ENCODE data around the gene FPR2.
"Not testable (repeated sequence)": the region's sequence is repeated elsewhere in the genome, so short reads cannot be mapped to it uniquely, and the experiment has no call there.

The FPR2 gene

GRCh38 chr19:51784109-51784785 is 23.3 kb downstream of the FPR2 start:
- DNase-seq (ENCODE audit: low spot score) = no peak

- DNase-seq (ENCODE audit: low spot score) = no peak
Observed at GRCh38 chr19:51784922-51785690, 24.1 kb downstream of the FPR2 start.

GRCh38 chr19:51786646-51787494 is 25.9 kb downstream of the FPR2 start:
- no peak for DNase-seq (ENCODE audit: low spot score)

DNA sequence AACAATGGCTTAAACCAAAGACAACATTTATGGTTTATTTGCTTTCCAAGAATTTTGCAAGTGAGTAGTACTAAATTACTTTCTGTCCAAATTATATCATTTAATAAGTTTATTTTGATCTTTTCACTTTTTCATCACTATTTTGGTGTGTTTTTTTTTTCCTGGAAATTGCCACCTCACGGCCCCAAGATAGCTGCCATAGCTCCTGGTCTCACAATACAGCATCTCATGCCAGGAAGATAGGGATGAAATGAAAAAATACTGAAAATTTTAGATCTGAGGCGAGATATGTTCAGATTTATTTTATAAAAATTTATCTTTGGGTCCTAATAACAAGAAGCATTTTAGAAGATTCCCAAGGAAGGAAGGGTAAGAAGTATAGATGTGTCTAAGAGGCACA is 27.0 kb downstream of the FPR2 start:
- no peak for DNase-seq (ENCODE audit: low spot score)

DNA sequence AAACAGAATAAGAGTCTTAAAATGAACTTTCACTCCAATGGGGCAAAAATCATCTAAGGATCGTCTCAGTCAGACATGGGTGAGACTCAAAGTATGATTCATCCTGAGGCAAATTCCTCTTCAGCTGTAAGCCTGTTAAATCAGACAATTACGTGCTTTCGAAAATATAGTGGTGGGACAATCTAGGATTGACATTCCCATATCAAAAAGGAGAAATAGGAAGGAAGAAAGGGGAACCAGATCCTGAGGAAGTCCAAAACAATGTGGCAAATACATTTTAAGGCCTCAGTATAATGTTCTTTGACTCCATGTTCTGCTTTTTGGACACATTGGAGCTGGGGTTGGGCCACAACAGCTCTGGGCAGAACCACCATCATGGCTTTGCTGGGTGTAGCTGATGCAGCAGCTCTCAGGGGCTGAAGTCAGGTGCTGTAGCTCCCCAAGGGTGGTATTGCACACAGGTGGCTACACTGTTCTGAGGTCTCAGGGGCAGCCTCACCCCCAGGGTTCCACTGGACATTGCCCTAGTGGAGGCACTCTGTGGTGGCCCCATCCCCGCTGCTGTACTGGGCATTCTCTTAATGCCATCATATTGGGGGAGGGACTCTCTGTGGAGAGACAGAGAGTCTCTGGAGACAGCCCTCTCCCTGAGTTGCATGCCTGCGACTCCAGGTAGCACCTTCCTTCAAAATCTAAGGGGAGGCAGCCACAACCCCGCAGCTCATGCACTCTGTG is 28.2 kb downstream of the FPR2 start:
- DNase-seq (ENCODE audit: low spot score) = no peak

DNA sequence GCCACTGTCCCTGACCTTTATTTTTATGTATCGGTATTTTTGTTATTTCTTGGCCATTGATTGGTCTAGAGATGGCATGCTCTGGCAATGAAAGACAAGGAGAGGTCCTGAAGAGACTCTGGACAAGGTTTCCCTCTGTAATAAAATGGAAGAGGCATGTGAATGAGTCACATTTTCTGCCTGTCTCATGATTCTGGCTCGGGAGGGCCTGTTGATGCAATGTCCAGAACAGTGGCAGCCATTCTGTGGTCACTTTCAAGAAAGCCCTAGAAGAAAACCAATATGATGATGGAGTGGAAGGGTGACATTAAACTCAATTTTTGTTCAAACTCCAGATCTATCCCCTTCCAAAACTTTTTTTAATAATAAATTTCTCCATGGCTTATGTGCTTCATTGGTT is 32.0 kb downstream of the FPR2 start:
- DNase-seq (ENCODE audit: low spot score) = no peak

DNA sequence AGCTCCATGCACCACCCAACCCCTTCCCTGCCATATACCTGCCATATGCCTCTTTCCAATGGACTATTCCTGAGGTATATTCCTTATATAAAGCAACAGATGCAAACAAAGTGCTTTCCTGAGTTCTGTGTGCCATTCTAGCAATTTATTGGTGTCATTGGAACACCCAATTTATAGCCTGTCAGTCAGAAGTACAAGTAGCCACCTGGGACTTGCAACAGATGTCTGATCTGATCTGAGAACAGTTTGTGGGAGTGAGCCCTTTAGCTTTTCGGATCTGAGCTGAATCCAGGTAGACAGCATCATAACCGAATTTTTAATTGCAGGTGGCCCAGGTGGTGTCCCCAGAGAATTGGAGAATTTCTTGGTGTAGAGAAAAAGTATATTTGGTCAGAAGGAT is 33.0 kb downstream of the FPR2 start:
- DNase-seq (ENCODE audit: low spot score) = no peak

DNA sequence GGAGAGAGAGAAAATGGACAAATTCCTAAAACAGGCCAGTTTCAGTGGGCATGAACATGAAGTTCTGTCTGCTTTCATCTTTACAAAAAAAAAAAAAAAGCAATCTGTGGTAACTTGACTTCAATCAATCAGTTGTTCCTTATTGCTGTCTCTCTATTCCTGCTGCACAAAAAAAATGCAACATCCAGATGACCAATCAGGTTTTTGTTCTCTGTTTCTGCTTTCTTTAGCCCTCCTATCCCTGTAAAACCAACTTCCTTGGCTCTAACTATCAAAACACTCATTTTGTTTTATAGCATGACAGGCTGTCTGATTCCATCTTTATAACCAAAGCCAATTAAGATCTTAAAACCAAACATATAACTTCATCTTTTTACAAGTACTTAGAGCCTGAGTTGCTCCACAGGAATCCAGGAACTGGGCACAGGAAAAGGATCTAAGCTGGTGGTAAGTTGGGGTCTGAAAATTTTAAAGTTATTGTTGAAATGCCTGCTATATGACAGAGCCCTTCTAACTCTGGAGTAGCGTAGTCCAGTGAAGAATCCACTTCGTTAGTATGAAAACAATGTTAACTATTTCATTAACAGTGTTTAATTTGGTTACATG is 34.0 kb downstream of the FPR2 start, which contains the start of gene FPR3:
FPR3 (plus strand) TSS at position 273 of the 606 bp plus-strand sequence. CDS start 28,592 bp downstream, outside the sequence.
- no peak for DNase-seq (ENCODE audit: low spot score)

DNA sequence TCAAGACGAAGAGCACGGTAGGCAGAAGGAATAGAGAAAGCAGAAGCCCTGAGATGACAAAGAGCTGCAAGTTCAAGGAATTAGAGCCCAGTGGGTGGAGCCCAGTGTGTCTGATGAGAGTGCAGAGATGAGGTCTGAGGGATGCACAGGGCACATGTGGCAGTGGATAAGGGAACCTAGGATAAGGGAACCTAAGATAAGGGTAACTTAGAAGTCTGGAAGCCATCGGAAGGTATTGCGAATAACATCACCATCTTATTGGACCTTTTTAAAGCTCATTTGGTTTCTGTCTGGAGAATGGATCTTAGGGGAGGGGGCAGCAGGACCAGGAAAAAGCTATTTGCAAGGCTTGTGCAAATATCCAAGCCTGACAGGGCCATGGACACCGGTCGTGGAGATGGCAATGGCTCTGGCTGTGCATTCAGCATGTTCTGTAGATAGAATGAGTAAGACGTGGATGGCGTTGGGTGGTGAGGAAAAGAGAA is 35.3 kb downstream of the FPR2 start:
- DNase-seq (ENCODE audit: low spot score) = no peak

- DNase-seq (ENCODE audit: low spot score) = no peak
Observed at GRCh38 chr19:51797480-51797879, 36.5 kb downstream of the FPR2 start.

DNA sequence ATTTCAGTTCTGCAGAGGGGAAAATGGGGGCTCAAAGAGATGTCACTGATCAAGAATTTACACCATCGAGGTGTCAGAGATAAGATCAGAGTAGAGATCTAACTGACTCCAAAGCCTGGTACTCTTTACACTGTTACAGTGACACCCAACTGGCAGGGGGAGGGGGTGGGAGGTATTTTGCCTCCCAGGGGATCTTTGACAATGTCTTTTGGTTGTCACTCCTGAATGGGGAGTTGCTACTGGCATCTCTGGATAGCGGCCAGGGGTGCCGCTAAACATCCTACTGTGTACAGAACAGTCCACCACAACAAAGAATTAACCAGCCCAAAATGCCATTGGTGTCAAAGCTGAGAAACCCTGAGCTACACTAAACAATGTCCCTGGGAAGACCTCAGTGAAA is 37.1 kb downstream of the FPR2 start:
- no peak for DNase-seq (ENCODE audit: low spot score)

DNA sequence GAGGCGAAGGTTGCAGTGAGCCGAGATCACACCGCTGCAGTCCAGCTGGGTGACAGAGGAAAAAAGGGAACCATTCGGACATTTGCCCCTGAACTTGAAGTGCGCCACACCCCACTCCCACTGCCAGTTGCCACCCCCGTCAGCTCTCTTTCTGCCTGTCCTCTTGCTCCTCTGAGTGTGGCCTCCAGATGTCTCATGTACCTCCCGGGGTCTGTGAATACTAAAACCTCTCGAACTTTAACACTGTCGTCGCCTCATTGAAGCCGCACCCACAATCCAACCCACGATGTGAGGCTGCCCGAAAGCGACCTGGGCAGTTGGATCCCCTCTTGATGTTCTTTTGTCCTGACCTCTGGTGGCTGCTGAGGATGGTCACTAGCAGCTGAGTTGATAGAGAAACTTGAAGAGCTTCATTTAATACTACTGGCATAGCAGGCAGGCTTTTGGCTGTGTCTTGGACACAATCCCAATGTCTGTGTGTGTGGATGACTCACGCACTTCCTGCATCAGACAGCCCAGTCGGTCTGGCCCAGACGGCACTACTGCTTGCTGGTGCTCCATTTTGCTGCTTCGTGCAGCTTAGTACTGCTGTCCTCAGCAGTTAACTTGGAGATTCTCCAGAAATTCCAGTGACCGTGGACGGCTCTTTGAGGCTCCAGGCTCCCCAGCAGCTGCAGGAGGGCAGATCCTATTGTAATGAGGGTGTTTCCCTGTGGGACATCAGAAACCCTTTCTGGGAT is 38.2 kb downstream of the FPR2 start:
- DNase-seq (ENCODE audit: low spot score) = peak; percentile 19

GRCh38 chr19:51799774-51800472 is 38.9 kb downstream of the FPR2 start:
- DNase-seq (ENCODE audit: low spot score) = no peak

- no peak for DNase-seq (ENCODE audit: low spot score)
Observed at GRCh38 chr19:51800473-51801244, 39.7 kb downstream of the FPR2 start.

DNA sequence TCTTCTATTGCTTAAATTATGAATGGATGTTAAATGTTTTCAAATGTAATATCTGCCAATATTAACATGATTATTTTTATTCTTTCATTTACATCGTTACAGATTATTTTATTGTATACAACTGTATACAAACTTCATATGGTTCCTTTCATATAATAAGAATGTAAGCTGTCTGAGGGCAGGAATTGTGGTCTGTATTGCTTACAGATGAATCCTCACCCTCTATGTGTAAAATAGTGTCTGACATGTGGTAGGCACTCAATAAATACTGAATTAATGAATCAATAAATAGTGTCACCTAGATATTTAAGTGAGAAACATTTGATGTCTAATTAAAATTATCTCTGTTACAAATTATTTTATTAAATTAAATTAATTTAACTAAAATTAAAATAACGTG is 41.8 kb downstream of the FPR2 start:
- DNase-seq (ENCODE audit: low spot score) = no peak

DNA sequence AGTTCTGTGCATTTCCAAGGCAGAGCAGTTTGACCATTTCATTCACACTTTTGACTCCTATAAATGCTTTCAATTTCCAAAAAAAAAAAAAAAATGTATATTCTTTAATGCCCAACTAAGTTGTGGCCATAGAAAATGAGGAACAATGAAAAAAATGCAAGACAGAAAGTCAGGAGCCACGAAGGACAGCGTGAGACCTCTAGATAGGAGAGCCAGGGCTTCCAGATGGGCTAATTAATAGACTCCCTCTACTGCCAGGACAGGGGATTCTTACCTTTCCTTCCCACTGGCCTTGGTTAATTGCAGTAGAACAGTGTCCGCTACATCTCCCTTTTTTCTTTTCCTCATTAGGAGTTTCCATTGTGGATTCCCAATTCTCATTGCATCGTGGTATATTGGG is 42.5 kb downstream of the FPR2 start:
- no peak for DNase-seq (ENCODE audit: low spot score)

DNA sequence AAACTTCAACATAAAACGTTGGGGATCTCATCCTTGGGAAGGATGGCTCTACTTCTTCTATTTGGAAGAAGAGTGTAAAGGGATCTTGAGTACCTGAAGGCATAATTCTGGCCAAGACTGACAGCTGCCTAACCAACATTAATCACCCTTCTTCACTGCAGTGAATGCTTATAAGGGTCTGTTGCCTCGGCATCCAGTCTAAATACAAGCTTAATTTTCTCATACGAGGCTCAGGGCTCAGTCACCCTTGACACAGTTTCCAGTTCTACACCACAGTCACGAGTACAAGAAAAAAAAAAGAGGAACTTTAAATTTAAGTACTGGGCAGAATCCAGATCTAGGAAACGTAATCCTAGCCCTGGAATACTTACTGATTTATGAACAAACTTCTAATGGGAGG is 43.0 kb downstream of the FPR2 start:
- no peak for DNase-seq (ENCODE audit: low spot score)

- not testable (repeated sequence) for DNase-seq (ENCODE audit: low spot score)
Observed at GRCh38 chr19:51804789-51805188, 43.8 kb downstream of the FPR2 start.

GRCh38 chr19:51805396-51805795 is 44.4 kb downstream of the FPR2 start:
- DNase-seq (ENCODE audit: low spot score) = not testable (repeated sequence)
